ENCODE data around the gene KLF15.

DNA sequence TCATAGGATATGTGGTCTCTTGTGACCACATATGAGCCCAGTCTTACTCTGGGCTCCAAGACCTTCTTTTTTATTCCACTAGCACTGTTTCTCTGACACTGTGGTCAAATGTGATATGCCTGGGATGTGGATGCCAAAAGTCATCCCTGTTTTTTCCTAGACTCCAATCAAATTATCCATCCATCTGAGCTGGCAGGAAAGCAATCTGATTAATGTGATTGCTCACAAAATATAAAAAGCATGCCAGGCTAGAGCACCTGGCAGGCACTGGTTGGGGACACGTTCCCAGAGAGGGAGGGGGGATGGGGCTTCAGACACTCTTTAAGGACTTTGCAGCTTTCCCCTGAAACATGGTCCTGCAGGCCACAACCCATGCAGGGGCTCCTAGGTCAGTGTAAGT, 34.4 kb upstream of the KLF15 start:
- peak; percentile 60 for TF ChIP-seq GATA2 (IDR thresholded peaks at IDR 0.05; ENCODE audit: low read depth, low read length)
- no peak for TF ChIP-seq GATA3 (IDR thresholded peaks at IDR 0.05; ENCODE audit: low read depth, low read length)
